EL (cell line): ENCODE data around the gene S100A7.
"Not testable (repeated sequence)": the region's sequence is repeated elsewhere in the genome, so short reads cannot be mapped to it uniquely, and the experiment has no call there.

Source experiments
- DNase-seq: peaks from one replicate; pipeline ENCODE4 v3.0.0-alpha.2; 2016

Gene S100A7

DNA sequence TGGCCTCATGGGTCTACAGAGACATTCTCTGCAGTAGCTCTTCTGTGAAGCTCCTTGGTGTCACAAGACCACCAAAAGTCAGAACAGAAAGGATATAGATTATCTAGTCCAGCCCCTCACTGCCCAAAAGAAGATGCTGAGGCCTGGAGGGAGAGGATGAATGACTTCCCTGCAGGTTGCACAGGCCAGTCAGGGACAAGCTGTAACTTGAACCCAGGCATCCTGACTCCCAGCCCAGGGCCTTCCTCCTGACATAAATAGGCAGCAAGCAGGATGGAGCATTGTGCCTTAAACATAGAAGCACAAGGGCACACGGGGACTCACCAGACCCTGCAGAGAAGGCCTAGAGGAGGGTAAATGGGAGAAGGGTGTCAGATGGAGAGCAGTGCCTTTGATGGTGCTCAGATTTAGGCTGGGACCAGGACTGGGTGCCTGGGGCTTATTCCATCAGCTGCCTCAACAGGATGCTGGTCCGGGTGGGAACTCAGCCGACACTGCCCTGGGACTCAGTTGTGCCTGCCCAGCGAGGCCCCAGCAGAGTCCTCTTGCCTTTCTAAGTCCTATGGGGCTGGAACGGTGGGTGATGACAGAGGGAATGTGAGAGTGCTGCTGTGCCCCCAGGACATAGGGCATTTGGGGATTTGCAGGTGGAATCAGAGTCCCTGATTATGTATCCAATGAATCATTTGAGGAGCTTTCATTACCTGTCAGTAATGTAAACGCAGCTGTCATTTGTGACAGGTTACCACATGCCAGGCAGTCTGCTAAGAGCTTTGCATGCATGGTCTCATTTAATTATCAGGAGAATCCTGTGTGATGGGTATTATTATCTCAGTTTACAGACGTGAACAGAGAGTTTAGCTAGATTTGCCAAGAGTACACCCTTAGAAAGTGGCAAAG lies 30.9 kb downstream of the S100A7 start:
- no peak for DNase-seq

GRCh38 chr1:153428791-153429190 lies 31.7 kb downstream of the S100A7 start:
- DNase-seq: no peak

DNA sequence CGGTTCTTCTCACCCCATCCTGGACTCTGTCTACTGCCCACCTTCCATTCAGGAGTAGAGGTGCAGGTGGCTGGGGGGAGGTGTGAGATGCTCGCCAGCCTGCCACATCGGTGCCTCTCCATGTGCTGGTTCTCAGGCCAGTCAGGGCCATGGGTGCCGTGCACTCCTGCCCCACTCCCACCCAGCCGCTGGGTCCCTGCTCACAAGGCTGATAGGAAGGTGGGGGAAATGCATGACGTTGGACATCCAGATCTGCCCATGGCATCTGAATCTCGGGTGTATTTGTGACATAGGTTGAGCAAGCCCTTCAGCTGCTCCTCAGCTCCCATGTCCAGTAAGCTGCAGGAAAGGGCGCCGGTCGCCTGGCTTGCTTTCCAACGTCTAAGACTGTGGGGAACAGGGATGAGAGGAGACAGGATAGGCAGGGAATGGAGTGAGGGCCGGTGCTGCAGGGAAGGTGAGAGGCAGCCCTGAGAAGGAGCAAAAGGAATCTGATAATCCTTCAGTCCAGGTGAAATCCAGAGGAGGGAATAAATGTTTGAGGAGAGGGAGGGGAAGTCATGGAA lies 32.3 kb downstream of the S100A7 start:
- DNase-seq: no peak

DNA sequence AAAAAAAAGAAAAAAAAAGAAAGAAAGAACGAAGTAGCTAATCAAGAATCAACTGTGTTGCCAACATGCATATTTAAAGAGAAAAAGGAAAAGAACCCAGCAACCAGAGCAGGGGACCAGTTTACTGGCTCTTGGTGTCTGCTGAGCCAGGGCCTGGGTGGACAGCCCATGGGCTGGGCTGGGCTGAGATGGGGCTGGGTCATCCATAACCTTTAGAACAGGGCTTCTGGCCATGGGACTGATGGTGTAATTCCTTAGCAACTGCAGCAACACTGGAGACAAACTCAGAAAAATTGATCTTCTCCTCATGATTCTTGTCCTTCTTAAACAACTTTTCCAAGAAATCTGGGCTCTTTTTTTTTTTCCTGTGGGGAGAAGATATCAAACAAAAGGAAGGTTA lies 33.6 kb downstream of the S100A7 start:
- DNase-seq: no peak

- DNase-seq: peak; percentile 62
These were observed 37.9 kb downstream of the S100A7 start for GRCh38 chr1:153422450-153423068.

GRCh38 chr1:153420306-153420705 lies 40.1 kb downstream of the S100A7 start:
- DNase-seq: no peak

- not testable (repeated sequence) for DNase-seq
These were observed 41.0 kb downstream of the S100A7 start for GRCh38 chr1:153419436-153419793.

- DNase-seq: not testable (repeated sequence)
These were observed 41.6 kb downstream of the S100A7 start for GRCh38 chr1:153418758-153419435.

DNA sequence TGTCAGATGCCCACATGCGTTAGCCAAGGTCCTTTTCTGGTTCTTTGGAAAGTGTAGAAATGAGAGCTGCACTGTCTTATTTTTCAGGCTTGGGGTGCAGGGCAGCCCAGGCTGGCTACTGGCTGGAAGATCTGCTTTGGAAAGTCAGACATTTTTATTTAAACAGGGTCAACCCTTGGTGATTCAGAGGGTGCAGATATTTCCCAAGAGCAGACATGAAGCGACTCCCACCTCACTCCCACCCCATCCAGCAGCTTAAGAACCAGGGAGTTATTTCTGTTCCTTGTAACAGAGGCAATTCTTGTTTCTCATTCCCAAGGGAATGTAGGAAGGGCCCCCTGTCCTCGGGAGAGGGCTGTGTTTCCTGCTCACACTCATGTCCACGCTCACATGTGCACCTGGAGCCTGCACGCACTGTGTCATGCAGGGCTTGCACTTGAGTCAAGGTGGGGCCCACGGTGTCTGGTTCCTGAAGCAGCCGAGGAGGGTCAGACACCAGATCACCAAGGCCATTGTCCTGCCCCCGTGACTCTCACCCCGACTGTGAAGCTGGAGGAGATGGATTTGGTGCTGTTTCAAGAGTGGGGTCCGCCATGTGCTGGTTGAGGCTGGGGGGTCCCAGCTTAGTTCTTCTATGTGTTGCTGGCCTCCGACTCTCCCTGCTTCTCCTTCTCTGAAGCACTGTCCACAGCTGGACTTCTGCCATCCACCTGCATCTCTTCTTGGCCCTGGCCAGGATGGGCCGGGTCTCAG lies 43.1 kb downstream of the S100A7 start:
- no peak for DNase-seq

- DNase-seq: no peak
These were observed 44.4 kb downstream of the S100A7 start, which contains the start of gene S100A7A for GRCh38 chr1:153415850-153416570. Gene S100A7A (plus strand): TSS chr1:153416520. CDS start chr1:153418083, 1,563 bp downstream.

DNA sequence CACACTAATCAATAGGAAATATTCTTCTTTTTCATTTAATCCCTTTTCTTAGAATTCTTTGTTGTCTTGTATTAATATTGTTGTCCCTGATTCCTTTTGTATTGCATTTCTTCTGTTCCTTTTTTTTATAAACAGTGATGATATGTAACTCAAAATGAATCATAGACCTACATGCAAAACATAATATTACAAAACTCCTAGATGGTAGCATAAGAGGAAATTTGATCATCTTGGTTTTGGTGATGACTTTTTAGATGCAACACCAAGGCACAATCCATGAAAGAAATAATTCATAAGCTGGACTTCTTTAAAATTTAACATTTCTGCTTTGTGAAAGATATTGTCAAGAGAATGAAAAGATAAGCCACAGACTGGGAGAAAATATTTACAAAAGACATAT lies 46.5 kb downstream of the S100A7 start:
- not testable (repeated sequence) for DNase-seq
